HEK293 (cell line): ENCODE data around the gene VDR.

ENCODE experiments used
- SP2 ChIP-seq: fragments of 450-650 bp; formaldehyde crosslinking; IDR thresholded peaks from 2 replicates; pipeline ENCODE4 v1.5.1; 2016; ENCODE audit warnings: missing biosample characterization, missing genetic modification characterization
- WT1 ChIP-seq: fragments of 450-650 bp; formaldehyde crosslinking; IDR thresholded peaks from 2 replicates; pipeline ENCODE4 v1.5.1; 2016; ENCODE audit warnings: missing biosample characterization, missing genetic modification characterization
- YY1 ChIP-seq: fragments of 450-650 bp; formaldehyde crosslinking; IDR thresholded peaks from 2 replicates; pipeline ENCODE4 v1.5.1; 2018; ENCODE audit warnings: missing biosample characterization, missing genetic modification characterization
- ZBTB17 ChIP-seq: fragments of 450-650 bp; formaldehyde crosslinking; IDR thresholded peaks from 2 replicates; pipeline ENCODE4 v1.5.1; 2016; ENCODE audit warnings: missing biosample characterization, missing genetic modification characterization
- ZNF221 ChIP-seq: fragments of 450-650 bp; formaldehyde crosslinking; IDR thresholded peaks from 2 replicates; pipeline ENCODE4 v1.5.1; 2017; ENCODE audit warnings: missing biosample characterization, missing genetic modification characterization, borderline replicate concordance
- ZNF274 ChIP-seq, 2 experiments: fragments of 200-500 bp in 1 of 2; fragments of 450-650 bp in 1 of 2; sonication (Bioruptor generic) in 1 of 2; formaldehyde crosslinking in 1 of 2; IDR thresholded peaks; 2 replicates each; pipeline versions ENCODE4 v1.5.1 to v1.6.1; 2014 to 2016; ENCODE audit warnings: borderline replicate concordance in 1 of 2, inconsistent platforms in 1 of 2, low read length in 1 of 2, missing biosample characterization in 1 of 2, missing genetic modification characterization in 1 of 2
- ZNF280C ChIP-seq: fragments of 450-650 bp; formaldehyde crosslinking; IDR thresholded peaks from 2 replicates; pipeline ENCODE4 v1.5.1; 2016; ENCODE audit warnings: missing biosample characterization, missing genetic modification characterization
- ZNF341 ChIP-seq: fragments of 450-650 bp; formaldehyde crosslinking; IDR thresholded peaks from 2 replicates; pipeline ENCODE4; 2016; ENCODE audit warnings: low read depth, missing biosample characterization, missing genetic modification characterization
- ZNF416 ChIP-seq: fragments of 450-650 bp; formaldehyde crosslinking; IDR thresholded peaks from 2 replicates; pipeline ENCODE4 v1.5.1; 2016; ENCODE audit warnings: missing biosample characterization, missing genetic modification characterization
- ZNF785 ChIP-seq: fragments of 450-650 bp; formaldehyde crosslinking; IDR thresholded peaks from 2 replicates; pipeline ENCODE4 v1.5.1; 2016; ENCODE audit warnings: missing biosample characterization, missing genetic modification characterization

GRCh38 chr12:47908738-47909137, 3.9 kb upstream of the VDR start:
- TF ChIP-seq ZNF274 (IDR thresholded peaks at IDR 0.05; ENCODE audit: low read length) (no peak), ZNF274 (tag by site-specific recombination; IDR thresholded peaks at IDR 0.05; ENCODE audit: borderline replicate concordance) (no peak), ZNF785 (tag by site-specific recombination) (no peak), ZNF416 (tag by site-specific recombination) (no peak), YY1 (no peak), ZBTB17 (tag by site-specific recombination) (no peak), ZNF341 (tag by site-specific recombination) (no peak), WT1 (tag by site-specific recombination) (no peak), SP2 (tag by site-specific recombination) (no peak), ZNF221 (tag by site-specific recombination) (no peak), ZNF280C (no peak)
